Measurements from ENCODE around the gene SAMMSON. TPM values are rescaled to one million over a fixed set of nuclear protein-coding genes. Genes with fewer than 3 reads are reported as not detected.

The SAMMSON gene
- total and polyA plus RNA-seq, 9 of the 15 experiments (the other 6 are each of a cell fraction or from before 2014, with no cell fraction given), result 0.65 to 4.4 (median 1.9) TPM

DNA sequence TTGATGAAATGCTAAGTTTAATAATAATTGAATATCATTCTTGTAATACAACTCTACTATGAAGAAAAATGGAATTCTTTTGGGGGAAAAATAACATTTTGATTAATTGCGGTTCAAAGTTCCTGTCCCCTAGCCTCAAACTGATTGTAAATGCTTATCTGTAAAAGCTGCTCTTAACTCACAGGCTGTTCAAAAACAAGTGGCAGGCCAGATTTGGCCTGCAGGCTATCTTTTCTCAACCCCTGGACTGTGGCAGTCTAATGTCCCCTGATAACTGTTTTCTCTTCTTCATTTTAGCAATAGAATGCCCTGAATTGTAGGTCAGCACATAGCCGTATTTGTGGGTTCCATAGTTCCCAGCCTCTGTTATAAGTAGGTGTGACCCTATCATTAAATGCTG, 23.5 kb upstream of the SAMMSON start:
- 0% methylated on average over 2 of the region's 2 CpGs for WGBS (ENCODE audit: insufficient coverage, low coverage, missing lambda C conversion rate)
- DNase-seq (ENCODE audit: extremely low read depth in 1 of 4, low spot score in 3 of 4) (peak in 1 of 4 experiments; percentile 10), FAIRE-seq (no peak), ATAC-seq (no peak)
- Histone ChIP-seq H3K27me3 (ENCODE audit: control insufficient read depth in 2 of 2, insufficient read depth in 2 of 2, low read length in 2 of 2) (no peaks in the 10 kb centered on the region), H3K9me3 (replicated peaks; ENCODE audit: control insufficient read depth, insufficient read depth, low read depth, low read length) (no peaks in the 10 kb centered on the region), H4K20me1 (replicated peaks; ENCODE audit: control insufficient read depth, insufficient read depth, low read length) (no peaks in the 10 kb centered on the region), H3K9ac (ENCODE audit: insufficient read depth in 1 of 2, low read depth in 2 of 2, low read length in 2 of 2) (no peak overlapping the region), H3K4me1 (replicated peaks in 1 of 2; ENCODE audit: control insufficient read depth in 2 of 2, insufficient read depth in 2 of 2, low read length in 2 of 2) (no peaks in the 10 kb centered on the region), H3K4me3 (no peak overlapping the region), H3K36me3 (ENCODE audit: control insufficient read depth, insufficient read depth, low read length) (no peaks in the 10 kb centered on the region), H2AFZ (ENCODE audit: low read depth, low read length) (no peak overlapping the region), H3K79me2 (ENCODE audit: control insufficient read depth, insufficient read depth, low read length) (no peaks in the 10 kb centered on the region), H3K9me1 (ENCODE audit: control insufficient read depth, insufficient read depth, low read length) (no peaks in the 10 kb centered on the region), H3K27ac (ENCODE audit: extremely low read depth, low read depth, low read length) (no peak overlapping the region), H3K4me2 (ENCODE audit: insufficient read depth, low read length) (no peak overlapping the region)
- in situ Hi-C loops (cut with MboI), result no loop called here
- TF ChIP-seq CBFA2T2 (conservative IDR thresholded peaks at IDR 0.05) (peak; percentile 48; the same call in 1 of the 2 replicates), ZNF707 (CRISPR knock-in tag; conservative IDR thresholded peaks at IDR 0.05) (no peak), TEAD4 (IDR thresholded peaks at IDR 0.05; ENCODE audit: low read length) (peak; percentile 79), TEAD4 (CRISPR knock-in tag; IDR thresholded peaks at IDR 0.05; ENCODE audit: borderline replicate concordance) (no peak), TAL1 (IDR thresholded peaks at IDR 0.05) (peak; percentile 69), ARID1B (IDR thresholded peaks at IDR 0.05) (peak; percentile 34; the same call in 1 of the 2 replicates), CBFA2T3 (IDR thresholded peaks at IDR 0.05) (peak; percentile 65), KLF16 (IDR thresholded peaks at IDR 0.05) (0 out of 2 replicates have a peak, but pooled peaks have one; percentile 11), JUND (IDR thresholded peaks at IDR 0.05; ENCODE audit: borderline replicate concordance, low read depth, low read length) (no peak), JUND (tag; IDR thresholded peaks at IDR 0.05; ENCODE audit: borderline replicate concordance, low read depth, low read length) (no peak), IRF9 (tag; IDR thresholded peaks at IDR 0.05) (no peak), NCOR1 (IDR thresholded peaks at IDR 0.05) (0 out of 2 replicates have a peak, but pooled peaks have one; percentile 17), ZBTB11 (CRISPR knock-in tag; IDR thresholded peaks at IDR 0.05) (0 out of 6 replicates have a peak, but pooled peaks of 1 of the 3 experiments have one; percentile 20), TCF3 (CRISPR knock-in tag; IDR thresholded peaks at IDR 0.05) (peak; percentile 45), FOXA1 (IDR thresholded peaks at IDR 0.05; ENCODE audit: borderline replicate concordance) (no peak), PHB (CRISPR knock-in tag; IDR thresholded peaks at IDR 0.05) (no peak), TEAD2 (tag; IDR thresholded peaks at IDR 0.05) (no peak), ZNF511 (CRISPR knock-in tag; IDR thresholded peaks at IDR 0.05) (no peak), HDAC1 (IDR thresholded peaks at IDR 0.05) (no peak), RCOR1 (IDR thresholded peaks at IDR 0.05; ENCODE audit: borderline replicate concordance in 1 of 2, low read depth in 2 of 2, low read length in 2 of 2) (peak in 1 of 2 experiments; percentile 42; a peak in 1 of 4 replicates)
- intact Hi-C loops (cut with micrococcal nuclease), result no loop called here
- ChIA-PET POLR2A (no interaction called here), CTCF (ENCODE audit: low intra/inter-chr PET ratio) (no interaction called here)
- no TSS peak for BruUV-seq (replicated peaks)

Measured in K562 (cell line).